SK-N-SH (cell line): ENCODE measurements around the gene KCNJ5. TPM values are rescaled to one million over a fixed set of nuclear protein-coding genes. Genes with fewer than 3 reads are reported as not detected.

Experiments
- CTCF ChIA-PET: fragments of 300-600, 350-600 bp; formaldehyde crosslinking; extraction: SDS; loops from one replicate; lab custom pipeline; 2021; lab: Yijun Ruan, JAX
- POLR2A ChIA-PET: fragments of 350-600 bp; sonication (Branson Sonifier 250); formaldehyde crosslinking; extraction: SDS; loops from one replicate; lab custom pipeline; 2020; ENCODE audit warnings: antibody characterized with exemption, inconsistent platforms; lab: Yijun Ruan, JAX
- DNase-seq: peaks from one replicate; pipeline ENCODE4 v3.0.0; 2012
- H2AFZ ChIP-seq: fragments of 200-600 bp; sonication (generic); 2 replicates; pipeline ENCODE4 v1.8.1; 2016; ENCODE audit warnings: antibody characterized with exemption, mild to moderate bottlenecking, low read depth
- H3F3A ChIP-seq: fragments of 200-600 bp; sonication (generic); replicated peaks from 2 replicates; pipeline ENCODE3; 2016; ENCODE audit warnings: antibody characterized with exemption, mild to moderate bottlenecking; ENCODE audit not compliant: insufficient read depth
- H3K27ac ChIP-seq, 2 experiments: fragments of 200-500 bp in 1 of 2; fragments of 200-600 bp in 1 of 2; sonication (Bioruptor generic) in 1 of 2; sonication (generic), shearing (Covaris generic) in 1 of 2; 2 replicates each; pipeline versions ENCODE4 v1.5.1 to v1.6.1; 2014 to 2016; ENCODE audit warnings: low read depth in 2 of 2, inconsistent platforms in 1 of 2, low read length in 1 of 2, mild to moderate bottlenecking in 1 of 2, mixed read lengths in 1 of 2
- H3K27me3 ChIP-seq: fragments of 200-600 bp; sonication (generic), shearing (Covaris generic); 2 replicates; pipeline ENCODE4 v1.6.1; 2016; ENCODE audit warnings: mixed run types; ENCODE audit not compliant: insufficient read depth
- H3K36me3 ChIP-seq, 2 experiments: fragments of 200-500 bp in 1 of 2; fragments of 200-600 bp in 1 of 2; sonication (Bioruptor generic) in 1 of 2; sonication (generic) in 1 of 2; replicated peaks in 1 of 2; 2 replicates each; pipeline versions ENCODE3 to v1.5.1; 2014 to 2016; ENCODE audit warnings: low read length in 1 of 2, mild to moderate bottlenecking in 1 of 2; ENCODE audit not compliant: insufficient read depth in 2 of 2, control insufficient read depth in 1 of 2
- H3K4me1 ChIP-seq, 2 experiments: fragments of 200-500 bp in 1 of 2; fragments of 200-600 bp in 1 of 2; sonication (Bioruptor generic) in 1 of 2; sonication (generic), shearing (Covaris generic) in 1 of 2; 2 replicates each; pipeline versions ENCODE4 v1.5.1 to v1.6.1; 2014 to 2016; ENCODE audit warnings: low read depth in 1 of 2, low read length in 1 of 2, mixed run types in 1 of 2; ENCODE audit not compliant: insufficient read depth in 2 of 2, control insufficient read depth in 1 of 2
- H3K4me2 ChIP-seq: fragments of 200-600 bp; sonication (generic), shearing (Covaris generic); 2 replicates; pipeline ENCODE4 v1.6.1; 2017; ENCODE audit warnings: mixed run types
- H3K4me3 ChIP-seq, 2 experiments: fragments of 200-500 bp in 1 of 2; fragments of 200-600 bp in 1 of 2; sonication (Bioruptor generic) in 1 of 2; sonication (generic), shearing (Covaris generic) in 1 of 2; 2 replicates each; pipeline versions ENCODE4 v1.5.1 to v1.8.1; 2014 to 2016; ENCODE audit warnings: low read depth in 2 of 2, inconsistent platforms in 1 of 2, low read length in 1 of 2, mild to moderate bottlenecking in 1 of 2, mixed read lengths in 1 of 2, moderate library complexity in 1 of 2
- H3K79me2 ChIP-seq: fragments of 200-600 bp; sonication (generic); 2 replicates; pipeline ENCODE4 v1.8.1; 2017; ENCODE audit warnings: mild to moderate bottlenecking; ENCODE audit not compliant: insufficient read depth
- H3K9ac ChIP-seq: fragments of 200-600 bp; sonication (generic); 2 replicates; pipeline ENCODE4 v1.6.1; 2017; ENCODE audit warnings: mixed run types
- H3K9me2 ChIP-seq: fragments of 200-600 bp; sonication (generic); 2 replicates; pipeline ENCODE4 v1.6.1; 2017; ENCODE audit warnings: mixed run types
- H3K9me3 ChIP-seq: fragments of 200-600 bp; sonication (generic); 2 replicates; pipeline ENCODE4 v1.6.1; 2017; ENCODE audit warnings: mixed run types, mild to moderate bottlenecking, moderate library complexity
- H4K20me1 ChIP-seq: fragments of 200-600 bp; sonication (generic); 2 replicates; pipeline ENCODE4 v1.6.1; 2017; ENCODE audit warnings: mild to moderate bottlenecking, mixed run types; ENCODE audit not compliant: insufficient read depth
- CTCF ChIP-seq: fragments of 200-600 bp; sonication (generic); IDR thresholded peaks from 2 replicates; pipeline ENCODE4 v1.6.1; 2017; ENCODE audit warnings: antibody characterized with exemption, mild to moderate bottlenecking, moderate library complexity
- FOXM1 ChIP-seq: IDR thresholded peaks from 2 replicates; pipeline ENCODE4 v1.4.0; 2012; ENCODE audit warnings: low read depth, mild to moderate bottlenecking
- GABPA ChIP-seq: IDR thresholded peaks from 2 replicates; pipeline ENCODE4 v1.4.0; 2012; ENCODE audit warnings: low read depth, mild to moderate bottlenecking
- GATA2 ChIP-seq: sonication (generic); formaldehyde crosslinking; IDR thresholded peaks from 2 replicates; pipeline ENCODE4 v1.5.0; 2020; ENCODE audit warnings: mild to moderate bottlenecking, missing genetic modification reagents
- MEF2A ChIP-seq: IDR thresholded peaks from 2 replicates; pipeline ENCODE4 v1.4.0; 2012; ENCODE audit warnings: low read depth, borderline replicate concordance
- MXI1 ChIP-seq: IDR thresholded peaks from 2 replicates; pipeline ENCODE4 v1.6.1; 2012; ENCODE audit warnings: mild to moderate bottlenecking, low read depth, low read length, improper control_type of control experiment
- REST ChIP-seq: IDR thresholded peaks from 2 replicates; pipeline ENCODE4 v1.6.1; 2012; ENCODE audit warnings: mild to moderate bottlenecking, low read depth, low read length, moderate library complexity
- SIN3A ChIP-seq: IDR thresholded peaks from 2 replicates; pipeline ENCODE4 v1.6.1; 2012; ENCODE audit warnings: low read depth, mild to moderate bottlenecking, low read length, moderate library complexity, borderline replicate concordance
- TAF1 ChIP-seq: IDR thresholded peaks from 2 replicates; pipeline ENCODE4 v1.6.1; 2012; ENCODE audit warnings: low read depth, mild to moderate bottlenecking, low read length, moderate library complexity, borderline replicate concordance
- TEAD4 ChIP-seq: IDR thresholded peaks from 2 replicates; pipeline ENCODE4 v1.4.0; 2012; ENCODE audit warnings: mild to moderate bottlenecking, borderline replicate concordance; ENCODE audit not compliant: insufficient read depth
- USF1 ChIP-seq: IDR thresholded peaks from 2 replicates; pipeline ENCODE4 v1.4.0; 2012; ENCODE audit warnings: low read depth, borderline replicate concordance
- USF2 ChIP-seq: fragments of 150-350 bp; IDR thresholded peaks from 2 replicates; pipeline ENCODE4 v1.6.1; 2017; ENCODE audit warnings: antibody characterized with exemption, low read length, low read depth, borderline replicate concordance
- WGBS: methylation state at CpG from one replicate; pipeline ENCODE4 v1.1.6; 2017; ENCODE audit warnings: low lambda C conversion rate; 5-methylcytosine and 5-hydroxymethylcytosine counted together
- polyA plus RNA-seq, 3 experiments: library from polyadenylated mRNA; depleted of rRNA; stranded (reverse); fragments of >200 nt; gene quantifications; 2 replicates each; pipeline ENCODE4 v1.2.3, GENCODE V29; 2012

Gene KCNJ5
- polyA plus RNA-seq, 1 of the 3 experiments (the other 2 are of a cell fraction) = 0.03 TPM

GRCh38 chr11:128872594-128872993 is 18.6 kb upstream of the KCNJ5 start:
- H3F3A ChIP-seq = no peaks in the 10 kb centered on the region
- H3K4me1 ChIP-seq = peaks cover 0 to 6% of the 10 kb centered on the region in 2 experiments; a peak in 1 of 4 replicates
- no peak overlapping the region for H3K4me3 ChIP-seq
- H3K27me3 ChIP-seq = no peaks in the 10 kb centered on the region
- no peak for TF ChIP-seq CTCF
- no peak for TF ChIP-seq SIN3A
- TF ChIP-seq USF1 = no peak
- no peak for TF ChIP-seq MEF2A
- TF ChIP-seq USF2 = no peak
- TF ChIP-seq TAF1 = no peak
- TF ChIP-seq GABPA = no peak
- no peak for TF ChIP-seq GATA2 (CRISPR knock-in tag)
- no peak for TF ChIP-seq MXI1
- TF ChIP-seq TEAD4 = no peak
- no peak for TF ChIP-seq REST
- no peak for TF ChIP-seq FOXM1
- ChIA-PET POLR2A (no interaction called here), CTCF (interaction anchor here (1.3 to 3.8 kb wide), 2 partner anchors 13 to 41 kb away, joined by 6 to 17 read pairs; no protein-coding TSS in a partner anchor)
- no peaks in the 10 kb centered on the region for H3K9me3 ChIP-seq
- no peak overlapping the region for H2AFZ ChIP-seq
- H3K79me2 ChIP-seq = no peaks in the 10 kb centered on the region
- no peak for DNase-seq
- H3K4me2 ChIP-seq = no peak overlapping the region
- no peaks in the 10 kb centered on the region for H3K36me3 ChIP-seq
- H3K9me2 ChIP-seq = no peaks in the 10 kb centered on the region
- no peaks in the 10 kb centered on the region for H4K20me1 ChIP-seq
- no peak overlapping the region for H3K27ac ChIP-seq
- 63% methylated on average over 2 of the region's 3 CpGs for WGBS
- H3K9ac ChIP-seq = no peak overlapping the region
